PC-3 (cell line): Measurements from ENCODE around the gene TSKS.

Source experiments
- EZH2 ChIP-seq: fragments of 300-600 bp; sonication (generic); IDR thresholded peaks from one replicate; pipeline ENCODE4 v1.6.1; 2017; ENCODE audit warnings: antibody characterized with exemption, mild to moderate bottlenecking, low read length; ENCODE audit not compliant: unreplicated experiment
- EZH2phosphoT487 ChIP-seq: fragments of 300-600 bp; sonication (generic); IDR thresholded peaks from 2 replicates; pipeline ENCODE4 v1.6.1; 2018; ENCODE audit warnings: mild to moderate bottlenecking, antibody characterized with exemption, low read length, borderline replicate concordance
- TF ChIP-seq, protein P1 (sequence below): fragments of 300-600 bp; sonication (generic); conservative IDR thresholded peaks from 2 replicates; pipeline ENCODE4 v1.5.1; 2017; ENCODE audit warnings: antibody characterized with exemption, low read depth, mild to moderate bottlenecking, low read length

DNA sequence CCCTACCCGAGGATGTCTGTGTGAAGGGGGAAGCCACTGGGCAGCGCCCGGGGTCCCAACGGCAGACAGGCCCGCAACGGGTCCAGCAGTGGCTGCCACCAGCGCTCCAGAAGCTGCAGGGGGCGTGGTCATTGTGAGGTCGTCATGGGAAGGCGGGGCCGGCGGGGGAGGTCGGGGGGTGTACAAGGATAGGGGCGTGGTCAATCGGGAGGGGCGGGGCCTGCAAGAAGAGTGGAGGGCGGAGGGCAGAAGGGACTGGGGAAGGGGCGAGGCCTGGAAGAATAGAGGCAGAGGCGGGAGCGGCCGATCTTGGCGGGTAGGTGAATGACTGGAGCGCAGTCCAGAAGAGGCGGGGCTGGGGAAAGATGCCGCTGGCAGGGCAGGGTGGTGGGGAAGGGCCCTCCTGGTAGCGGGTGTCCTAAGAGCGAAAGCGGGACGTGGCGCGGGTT is 45.6 kb upstream of the TSKS start:
- TF ChIP-seq EZH2 = no peak
- TF ChIP-seq, protein P1, sequence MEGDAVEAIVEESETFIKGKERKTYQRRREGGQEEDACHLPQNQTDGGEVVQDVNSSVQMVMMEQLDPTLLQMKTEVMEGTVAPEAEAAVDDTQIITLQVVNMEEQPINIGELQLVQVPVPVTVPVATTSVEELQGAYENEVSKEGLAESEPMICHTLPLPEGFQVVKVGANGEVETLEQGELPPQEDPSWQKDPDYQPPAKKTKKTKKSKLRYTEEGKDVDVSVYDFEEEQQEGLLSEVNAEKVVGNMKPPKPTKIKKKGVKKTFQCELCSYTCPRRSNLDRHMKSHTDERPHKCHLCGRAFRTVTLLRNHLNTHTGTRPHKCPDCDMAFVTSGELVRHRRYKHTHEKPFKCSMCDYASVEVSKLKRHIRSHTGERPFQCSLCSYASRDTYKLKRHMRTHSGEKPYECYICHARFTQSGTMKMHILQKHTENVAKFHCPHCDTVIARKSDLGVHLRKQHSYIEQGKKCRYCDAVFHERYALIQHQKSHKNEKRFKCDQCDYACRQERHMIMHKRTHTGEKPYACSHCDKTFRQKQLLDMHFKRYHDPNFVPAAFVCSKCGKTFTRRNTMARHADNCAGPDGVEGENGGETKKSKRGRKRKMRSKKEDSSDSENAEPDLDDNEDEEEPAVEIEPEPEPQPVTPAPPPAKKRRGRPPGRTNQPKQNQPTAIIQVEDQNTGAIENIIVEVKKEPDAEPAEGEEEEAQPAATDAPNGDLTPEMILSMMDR = no peak
- TF ChIP-seq EZH2phosphoT487 = no peak
